GM19023 (cell line): ENCODE measurements around the gene STRA6.

Experiments
- ATAC-seq: cut with Tn5 transposase; IDR thresholded peaks from one replicate; pipeline ENCODE4 v1.9.1; 2021; ENCODE audit warnings: mild to moderate bottlenecking, moderate library complexity; ENCODE audit not compliant: unreplicated experiment

Gene STRA6

GRCh38 chr15:74208496-74208895 is 5.9 kb upstream of the STRA6 start:
- no peak for ATAC-seq

- ATAC-seq, result no peak
Measured at GRCh38 chr15:74207652-74208440, 5.3 kb upstream of the STRA6 start.

GRCh38 chr15:74206801-74207281 is 4.3 kb upstream of the STRA6 start:
- no peak for ATAC-seq

GRCh38 chr15:74205582-74205947 is 3.0 kb upstream of the STRA6 start:
- no peak for ATAC-seq

GRCh38 chr15:74203914-74204431 is 1.4 kb upstream of the STRA6 start:
- no peak for ATAC-seq

GRCh38 chr15:74201710-74202420 is 722 bp downstream of the STRA6 start:
- no peak for ATAC-seq

- no peak for ATAC-seq
Measured at GRCh38 chr15:74200871-74201419, 1.6 kb downstream of the STRA6 start.

GRCh38 chr15:74200412-74200815 is 2.2 kb downstream of the STRA6 start:
- no peak for ATAC-seq

GRCh38 chr15:74199297-74199652 is 3.3 kb downstream of the STRA6 start:
- ATAC-seq, result no peak

- no peak for ATAC-seq
Measured at GRCh38 chr15:74197176-74197965, 5.2 kb downstream of the STRA6 start.

- no peak for ATAC-seq
Measured at GRCh38 chr15:74196175-74196574, 6.4 kb downstream of the STRA6 start.

GRCh38 chr15:74194572-74195559 is 7.7 kb downstream of the STRA6 start:
- ATAC-seq, result no peak

- no peak for ATAC-seq
Measured at GRCh38 chr15:74193905-74194304, 8.7 kb downstream of the STRA6 start.

GRCh38 chr15:74193299-74193718 is 9.3 kb downstream of the STRA6 start:
- ATAC-seq, result no peak

- no peak for ATAC-seq
Measured at GRCh38 chr15:74192751-74193150, 9.8 kb downstream of the STRA6 start.

- no peak for ATAC-seq
Measured at GRCh38 chr15:74191798-74192197, 10.8 kb downstream of the STRA6 start.

GRCh38 chr15:74188216-74188615 is 14.4 kb downstream of the STRA6 start:
- ATAC-seq, result no peak

- no peak for ATAC-seq
Measured at GRCh38 chr15:74185710-74186348, 16.8 kb downstream of the STRA6 start.

- no peak for ATAC-seq
Measured at GRCh38 chr15:74184582-74185091, 17.9 kb downstream of the STRA6 start.
